Amygdala (tissue), 56 donors: ENCODE results near the gene ULK2.
A peak's percentile ranks its signal among the peaks of the same experiment; 100 is the strongest.
"Not testable (repeated sequence)": the region's sequence is repeated elsewhere in the genome, so short reads cannot be mapped to it uniquely, and the experiment has no call there.

ENCODE experiments used
- DNase-seq, 56 donors: peaks; one replicate each; lab custom pipeline; 2025; lab: John Stamatoyannopoulos, UW

The ULK2 gene

DNA sequence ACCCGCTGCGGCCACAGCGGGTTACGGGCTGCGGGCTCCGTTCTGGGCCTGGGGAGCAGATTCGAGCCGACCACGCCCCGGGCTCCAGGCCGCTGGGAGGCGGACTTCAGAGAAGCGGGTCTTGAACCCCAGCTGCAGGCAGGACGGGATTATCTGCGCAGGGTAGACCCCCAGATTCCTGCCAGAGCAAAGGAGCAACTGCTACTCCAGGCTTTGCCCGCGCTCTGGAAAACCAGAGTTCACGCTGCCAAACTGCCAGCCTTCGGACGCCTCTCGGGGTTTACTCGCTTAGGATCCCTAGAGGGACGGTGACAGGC, 301 bp upstream of the ULK2 start:
- peak in 8 of 56 donors; percentile 42 to 70 (median 50) for DNase-seq

DNA sequence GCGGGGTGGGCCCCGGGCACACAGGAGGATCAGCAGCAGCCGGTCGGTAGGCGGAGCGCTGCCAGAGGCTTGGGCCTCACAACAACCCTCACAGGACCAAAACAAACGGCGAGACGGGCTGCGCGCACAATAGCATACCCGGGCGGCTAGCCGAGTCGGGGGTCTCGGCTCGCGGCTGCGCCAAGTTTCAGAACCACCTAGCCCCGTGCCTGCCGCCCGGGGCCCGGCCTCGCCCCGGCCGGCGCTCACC, 732 bp downstream of the ULK2 start:
- DNase-seq, result peak in 48 of 56 donors; percentile 12 to 78 (median 56)

GRCh38 chr17:19865021-19865420, 2.7 kb downstream of the ULK2 start:
- DNase-seq, result no peak

DNA sequence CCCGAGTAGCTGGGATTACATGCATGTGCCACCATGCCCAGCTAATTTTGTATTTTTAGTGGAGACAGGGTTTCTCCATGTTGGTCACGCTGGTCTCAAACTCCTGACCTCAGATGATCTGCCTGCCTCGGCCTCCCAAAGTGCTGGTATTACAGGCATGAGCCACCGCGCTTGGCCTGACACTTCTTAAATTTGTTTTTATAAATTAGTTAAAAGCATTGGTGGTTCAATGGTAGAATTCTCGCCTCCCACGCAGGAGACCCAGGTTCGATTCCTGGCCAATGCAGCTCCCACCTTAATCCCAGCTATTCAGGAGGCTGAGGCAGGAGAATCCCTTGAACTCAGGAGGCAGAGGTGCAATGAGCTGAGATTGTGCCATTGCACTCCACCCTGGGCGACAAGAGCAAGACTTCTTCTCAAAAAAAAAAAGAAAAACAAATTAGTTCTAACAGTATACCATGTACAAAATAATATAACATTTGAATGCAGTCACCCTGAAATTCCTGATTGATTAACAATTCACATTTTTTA, 7.0 kb downstream of the ULK2 start:
- DNase-seq, result not testable (repeated sequence)

- DNase-seq, result no peak
These were observed 10.1 kb downstream of the ULK2 start for GRCh38 chr17:19857640-19858039.

DNA sequence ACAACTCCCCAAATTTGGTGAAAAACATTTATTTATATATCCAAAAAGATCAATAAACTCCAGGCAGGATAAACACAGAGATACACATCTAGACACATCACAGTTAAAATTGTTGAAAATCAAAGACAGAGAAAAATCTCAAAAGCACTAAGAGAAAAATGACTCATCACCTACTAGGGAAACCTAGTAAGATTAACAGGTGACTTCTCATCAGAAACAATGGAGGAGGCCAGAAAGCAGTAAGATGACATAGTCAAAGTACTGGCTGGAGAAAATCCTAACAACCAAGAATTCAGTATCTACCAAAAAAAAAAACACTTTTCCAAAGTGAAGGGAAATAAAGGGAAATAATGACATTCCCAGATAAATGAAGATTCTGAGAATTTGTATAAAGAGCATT, 33.8 kb downstream of the ULK2 start:
- DNase-seq, result no peak

- no peak for DNase-seq
These were observed 37.7 kb downstream of the ULK2 start for GRCh38 chr17:19830061-19830460.

- peak in 21 of 56 donors; percentile 2 to 66 (median 20) for DNase-seq
These were observed 55.3 kb downstream of the ULK2 start for GRCh38 chr17:19812407-19812806.

GRCh38 chr17:19805006-19805405, 62.7 kb downstream of the ULK2 start:
- no peak for DNase-seq

GRCh38 chr17:19800571-19800970, 67.2 kb downstream of the ULK2 start:
- peak in 1 of 56 donors; percentile 10 for DNase-seq

- DNase-seq, result no peak
These were observed 67.9 kb downstream of the ULK2 start for GRCh38 chr17:19799796-19800195.

GRCh38 chr17:19796457-19796856, 71.3 kb downstream of the ULK2 start:
- no peak for DNase-seq

DNA sequence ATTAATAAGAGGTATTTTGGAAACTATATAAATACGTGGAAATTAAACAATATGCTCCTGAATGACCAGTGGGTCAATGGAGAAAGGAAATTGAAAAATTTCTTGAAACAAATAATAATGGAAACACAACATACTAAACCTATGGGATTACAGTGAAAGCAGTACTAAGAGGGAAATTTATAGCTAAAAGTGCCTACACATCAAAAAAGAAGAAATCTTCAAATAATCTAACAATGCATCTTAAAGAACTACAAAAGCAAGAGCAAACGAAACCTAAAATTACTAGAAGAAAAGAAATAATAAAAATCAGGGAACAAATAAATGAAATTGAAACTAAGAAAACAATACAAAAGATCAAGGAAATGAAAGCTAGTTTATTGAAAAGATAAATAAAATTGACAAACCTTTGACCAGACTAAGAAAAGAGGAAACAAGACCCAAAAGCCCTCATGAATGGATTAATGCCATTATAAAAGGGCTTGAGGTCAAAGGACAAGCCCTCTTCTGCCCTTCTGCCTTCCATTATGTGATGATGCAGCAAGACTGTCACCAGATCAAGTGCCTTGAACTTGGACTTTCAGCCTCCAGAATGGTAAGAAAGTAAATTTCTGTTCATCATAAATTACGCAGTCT, 75.7 kb downstream of the ULK2 start:
- DNase-seq, result no peak

DNA sequence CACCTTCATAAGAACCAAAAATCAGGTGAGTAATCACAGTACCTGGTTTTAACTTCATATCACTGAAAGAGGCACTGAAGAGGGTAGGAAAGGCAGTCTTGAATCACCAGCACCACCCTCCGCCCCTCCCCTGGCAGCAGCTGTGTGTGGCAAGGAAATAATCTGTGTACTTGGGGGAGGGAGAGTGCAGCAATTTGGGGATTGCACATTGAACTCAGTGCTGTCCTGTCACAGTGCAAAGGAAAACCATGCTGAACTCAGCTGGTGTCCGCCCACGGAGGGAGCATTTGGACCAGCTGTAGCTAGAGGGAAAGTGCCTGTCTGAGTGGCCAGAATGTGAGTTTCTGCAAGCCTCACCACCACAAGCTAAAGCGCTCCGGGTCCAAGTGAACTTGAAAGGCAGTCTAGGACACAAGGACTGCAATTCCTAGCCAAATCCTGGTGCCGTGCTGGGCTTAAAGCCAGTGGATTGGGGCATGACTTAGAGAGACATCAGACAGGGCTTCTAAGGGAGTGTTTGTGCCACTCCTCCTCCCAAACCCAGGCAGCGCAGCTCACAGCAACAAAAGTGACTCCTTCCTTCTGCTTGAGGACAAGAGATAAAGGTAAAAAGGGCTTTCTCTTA, 79.9 kb downstream of the ULK2 start:
- peak in 24 of 56 donors; percentile 6 to 49 (median 22) for DNase-seq

GRCh38 chr17:19785854-19786253, 81.9 kb downstream of the ULK2 start:
- no peak for DNase-seq

DNA sequence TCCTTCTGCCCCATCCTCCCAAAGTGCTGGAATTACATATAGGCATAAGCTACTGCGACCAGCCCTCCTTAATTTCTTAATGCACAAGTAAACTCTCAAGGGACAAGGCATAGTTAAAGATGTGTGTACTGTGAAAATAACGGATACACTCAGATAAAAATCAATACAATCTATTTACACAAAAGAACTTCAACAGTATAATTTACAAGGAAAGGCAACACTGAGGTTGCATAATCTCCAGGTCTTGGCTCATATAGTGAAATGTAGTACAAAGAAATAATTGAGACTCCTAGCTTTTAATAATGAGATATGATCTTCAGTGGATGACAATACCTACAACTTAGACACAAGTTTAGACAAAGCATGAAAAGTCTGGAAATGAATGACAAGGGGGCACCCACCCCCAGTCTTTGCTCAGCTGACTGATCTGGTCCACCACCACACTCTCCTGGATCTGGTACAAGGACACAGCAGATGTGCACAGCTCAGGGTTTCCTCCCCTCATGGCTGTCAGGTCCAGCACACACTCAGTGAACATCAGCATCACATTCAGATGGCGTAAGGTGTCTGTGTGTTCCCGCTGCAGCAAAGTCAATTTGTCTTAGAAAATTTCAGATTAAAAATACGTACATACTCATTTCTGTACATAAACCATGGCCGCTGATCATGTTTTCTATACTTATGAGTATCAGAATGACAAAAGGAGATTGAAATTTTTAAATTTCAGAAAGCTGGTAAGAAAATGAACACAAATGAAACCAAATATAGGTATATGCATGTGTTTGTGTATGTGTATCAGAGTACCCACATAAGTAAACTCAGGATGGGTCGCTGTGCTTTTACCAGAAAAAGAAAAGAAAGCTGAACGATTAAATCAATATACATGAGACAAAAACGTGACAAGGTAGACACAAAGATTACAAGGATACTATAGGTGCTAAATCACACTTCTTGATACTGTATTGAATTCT, 86.0 kb downstream of the ULK2 start:
- no peak for DNase-seq

DNA sequence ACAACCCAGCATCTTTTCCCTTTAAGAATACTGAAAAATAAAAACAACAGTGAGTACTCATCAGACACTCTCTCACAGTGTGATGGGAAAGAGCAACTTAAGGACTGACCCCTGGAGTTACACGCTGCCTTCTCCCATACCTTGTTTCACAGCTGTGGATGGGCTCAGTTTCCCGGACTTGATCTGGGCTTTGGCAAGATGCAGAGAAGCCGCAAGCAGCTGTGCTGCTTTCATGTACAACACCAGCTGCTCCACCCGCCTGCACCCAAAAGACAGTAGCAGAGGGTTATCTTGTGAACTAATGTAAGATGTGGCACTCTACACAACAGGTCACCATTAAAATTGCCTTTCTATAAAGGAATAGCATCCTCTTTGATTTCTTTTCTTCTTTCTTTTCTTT, 86.9 kb downstream of the ULK2 start:
- no peak for DNase-seq

GRCh38 chr17:19773534-19773933, 94.2 kb downstream of the ULK2 start:
- no peak for DNase-seq

GRCh38 chr17:19771971-19772630, 95.6 kb downstream of the ULK2 start:
- DNase-seq, result no peak

DNA sequence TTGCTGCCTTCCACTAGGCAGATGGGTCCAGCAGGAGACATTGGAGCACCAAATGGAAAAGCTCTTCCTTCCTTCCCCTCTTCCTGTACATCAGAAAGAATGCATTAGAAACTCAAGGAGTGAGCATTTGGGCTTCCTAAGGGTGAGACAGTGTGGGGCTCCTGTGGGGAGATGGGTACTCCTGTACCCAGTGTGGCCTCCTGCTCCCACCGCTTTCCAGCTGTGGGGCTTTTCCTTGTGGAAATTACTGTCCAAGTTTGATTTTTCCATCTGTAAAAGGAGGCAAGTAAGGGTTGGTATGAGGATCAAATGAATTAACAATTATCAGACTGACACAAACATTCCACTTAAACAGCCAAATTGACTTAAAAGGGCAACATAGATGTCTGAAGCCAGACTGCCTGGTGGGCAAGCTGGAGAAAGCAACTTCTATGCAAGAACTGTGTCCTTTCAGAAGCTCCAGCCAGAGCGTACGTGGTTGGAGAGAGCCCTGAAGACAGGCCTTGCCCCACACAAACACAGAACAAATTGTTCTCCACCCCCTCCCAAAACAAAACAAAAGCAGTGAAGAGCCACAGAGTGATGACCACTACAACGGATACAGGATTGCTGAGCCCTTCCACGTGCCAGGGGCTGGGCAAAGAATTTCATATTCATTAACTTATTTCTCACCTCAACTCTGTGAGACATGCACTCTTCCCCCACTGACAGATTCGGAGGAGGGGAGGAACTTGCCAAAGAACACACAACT, 96.6 kb downstream of the ULK2 start:
- DNase-seq, result no peak
